Uterus (tissue), 4 donors: ENCODE measurements around the gene MMP17. TPM values are rescaled to one million over a fixed set of nuclear protein-coding genes. Genes with fewer than 3 reads are reported as not detected.

ENCODE experiments used
- DNase-seq, 2 donors: peaks; one replicate each; pipeline ENCODE4 v3.0.0-alpha.2; 2019 to 2020
- H3K27ac ChIP-seq, 2 donors: fragments of 200-600 bp; sonication (generic); 1 replicate in 1 of 2; 2 replicates in 1 of 2; pipeline ENCODE4 v1.5.1; 2016 to 2018
- H3K27me3 ChIP-seq, 2 donors: fragments of 200-600 bp; sonication (generic); one replicate each; pipeline ENCODE4 v1.5.1; 2018 to 2019; ENCODE audit warnings: control low read depth in 1 of 2
- H3K36me3 ChIP-seq, 2 donors: fragments of 200-600 bp; sonication (generic); one replicate each; pipeline ENCODE4 v1.5.1; 2019; ENCODE audit warnings: control low read depth in 1 of 2
- H3K4me1 ChIP-seq, 2 donors: fragments of 200-600 bp; sonication (generic); one replicate each; pipeline ENCODE4 v1.5.1; 2018 to 2019; ENCODE audit warnings: control low read depth in 1 of 2
- H3K4me3 ChIP-seq, 2 donors: fragments of 200-600 bp; sonication (generic); 1 replicate in 1 of 2; 2 replicates in 1 of 2; pipeline ENCODE4 v1.5.1; 2018 to 2019; ENCODE audit warnings: mild to moderate bottlenecking in 1 of 2
- H3K9me3 ChIP-seq, 2 donors: fragments of 200-600 bp; sonication (generic); one replicate each; pipeline ENCODE4 v1.5.1; 2019; ENCODE audit warnings: control low read depth in 1 of 2
- POLR2A ChIP-seq, 2 donors: fragments of 450-650 bp; IDR thresholded peaks; one replicate each; pipeline ENCODE4 v1.6.1; 2016; ENCODE audit warnings: antibody characterized with exemption in 2 of 2, mild to moderate bottlenecking in 1 of 2, moderate library complexity in 1 of 2
- intact Hi-C: fragments of 100-400 bp; cut with DNase I; formaldehyde crosslinking; loops from one replicate; pipeline ENCODE4 v1.15.1; 2023; ENCODE audit warnings: low total_unique reads
- total RNA-seq, 4 donors: library from RNA; depleted of rRNA in 3 of 4; stranded (reverse); fragments of >200 nt in 3 of 4; gene quantifications; one replicate each; pipeline versions ENCODE4 v1.1.0 to v1.2.4, GENCODE V29; 2014 to 2023
- TF ChIP-seq, protein P1 (sequence below), 4 experiments: fragments of 200-600 bp in 2 of 4; fragments of 450-650 bp in 2 of 4; sonication (generic) in 2 of 4; IDR thresholded peaks; one replicate each; pipeline ENCODE4 v1.5.1; 2016 to 2019; ENCODE audit warnings: antibody characterized with exemption in 4 of 4, mild to moderate bottlenecking in 2 of 4, moderate library complexity in 1 of 4
- donor health status: DM: yes; HTN: yes; CAD: no.

The MMP17 gene
- 10 to 100 TPM in 1 of 4 donors, 1 to 10 TPM in 2, under 1 TPM in 1; 0.26 to 17.4 (median 5.0) TPM for total RNA-seq

DNA sequence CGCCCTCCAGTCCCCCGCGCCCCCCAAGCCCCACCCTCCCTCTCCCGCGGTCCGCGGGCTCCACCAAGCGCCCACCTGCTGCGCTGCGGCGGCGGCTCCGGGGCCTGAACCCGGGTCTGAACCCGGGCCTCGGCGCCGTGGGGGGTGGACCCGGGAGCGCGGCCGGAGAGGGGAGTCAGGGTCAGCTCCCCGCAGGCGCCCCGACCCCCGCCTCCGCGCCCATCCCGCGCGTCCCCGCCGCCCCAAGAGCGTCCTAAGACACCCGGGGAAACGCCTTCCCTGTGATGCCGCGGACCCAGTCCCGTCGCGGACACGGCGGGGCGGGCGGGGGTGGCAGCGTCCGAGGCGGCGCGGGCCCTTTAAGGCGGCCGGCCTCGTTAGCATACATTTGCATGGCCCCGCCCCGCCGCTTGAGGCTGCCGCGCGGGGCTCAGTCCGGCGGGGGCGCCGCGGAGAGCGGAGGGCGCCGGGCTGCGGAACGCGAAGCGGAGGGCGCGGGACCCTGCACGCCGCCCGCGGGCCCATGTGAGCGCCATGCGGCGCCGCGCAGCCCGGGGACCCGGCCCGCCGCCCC lies at the start of gene MMP17:
Gene MMP17, plus strand, starts transcription at position 433 of the 574 bp plus-strand sequence. Its CDS starts 102 bp downstream, at position 535.
- no peak for TF ChIP-seq POLR2A (IDR thresholded peaks at IDR 0.05)
- TF ChIP-seq, protein P1, sequence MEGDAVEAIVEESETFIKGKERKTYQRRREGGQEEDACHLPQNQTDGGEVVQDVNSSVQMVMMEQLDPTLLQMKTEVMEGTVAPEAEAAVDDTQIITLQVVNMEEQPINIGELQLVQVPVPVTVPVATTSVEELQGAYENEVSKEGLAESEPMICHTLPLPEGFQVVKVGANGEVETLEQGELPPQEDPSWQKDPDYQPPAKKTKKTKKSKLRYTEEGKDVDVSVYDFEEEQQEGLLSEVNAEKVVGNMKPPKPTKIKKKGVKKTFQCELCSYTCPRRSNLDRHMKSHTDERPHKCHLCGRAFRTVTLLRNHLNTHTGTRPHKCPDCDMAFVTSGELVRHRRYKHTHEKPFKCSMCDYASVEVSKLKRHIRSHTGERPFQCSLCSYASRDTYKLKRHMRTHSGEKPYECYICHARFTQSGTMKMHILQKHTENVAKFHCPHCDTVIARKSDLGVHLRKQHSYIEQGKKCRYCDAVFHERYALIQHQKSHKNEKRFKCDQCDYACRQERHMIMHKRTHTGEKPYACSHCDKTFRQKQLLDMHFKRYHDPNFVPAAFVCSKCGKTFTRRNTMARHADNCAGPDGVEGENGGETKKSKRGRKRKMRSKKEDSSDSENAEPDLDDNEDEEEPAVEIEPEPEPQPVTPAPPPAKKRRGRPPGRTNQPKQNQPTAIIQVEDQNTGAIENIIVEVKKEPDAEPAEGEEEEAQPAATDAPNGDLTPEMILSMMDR (IDR thresholded peaks at IDR 0.05): no peak
- Histone ChIP-seq H3K36me3 (no peaks in the 10 kb centered on the region), H3K27ac (peak within 1 kb of the TSS; percentile 73 to 76), H3K27me3 (peaks cover 0 to 3% of the 10 kb centered on the region in 2 donors), H3K9me3 (no peaks in the 10 kb centered on the region), H3K4me3 (peak within 1 kb of the TSS; percentile 36 to 50), H3K4me1 (peaks cover 0 to 14% of the 10 kb centered on the region in 2 donors)
- intact Hi-C loops: no loop called here
- peak in 1 of 2 donors; percentile 41 for DNase-seq

DNA sequence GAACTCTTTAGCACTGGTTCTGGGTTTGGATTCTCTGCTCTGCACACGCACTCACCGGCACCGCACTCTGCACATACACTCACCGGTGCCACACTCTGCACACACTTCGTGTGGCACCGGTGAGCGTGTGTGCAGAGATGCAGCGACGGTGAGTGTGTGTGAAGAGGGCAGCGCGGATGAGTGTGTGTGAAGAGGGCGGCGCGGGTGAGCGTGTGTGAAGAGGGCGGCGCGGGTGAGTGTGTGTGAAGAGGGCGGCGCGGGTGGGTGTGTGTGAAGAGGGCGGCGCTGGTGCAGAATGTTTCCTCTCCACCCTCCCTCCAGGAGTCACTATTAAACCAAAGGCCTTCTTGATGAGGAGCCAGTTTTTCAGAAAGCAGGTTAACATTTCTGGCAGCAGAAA lies 49.2 kb upstream of the MMP17 start:
- no peaks in the 10 kb centered on the region for H3K36me3 ChIP-seq
- DNase-seq: no peak
- TF ChIP-seq, protein P1 (IDR thresholded peaks at IDR 0.05): no peak
- TF ChIP-seq POLR2A (IDR thresholded peaks at IDR 0.05): no peak
- no peaks in the 10 kb centered on the region for H3K27me3 ChIP-seq
- intact Hi-C loops: no loop called here
- H3K27ac ChIP-seq: no peak overlapping the region
- H3K9me3 ChIP-seq: no peaks in the 10 kb centered on the region
- H3K4me3 ChIP-seq: no peak overlapping the region
- no peaks in the 10 kb centered on the region for H3K4me1 ChIP-seq

- no peaks in the 10 kb centered on the region for H3K36me3 ChIP-seq
- DNase-seq: no peak
- H3K9me3 ChIP-seq: no peaks in the 10 kb centered on the region
- H3K27me3 ChIP-seq: no peaks in the 10 kb centered on the region
- no peak overlapping the region for H3K27ac ChIP-seq
- no peaks in the 10 kb centered on the region for H3K4me1 ChIP-seq
- intact Hi-C loops: no loop called here
- no peak for TF ChIP-seq POLR2A (IDR thresholded peaks at IDR 0.05)
- TF ChIP-seq, protein P1 (IDR thresholded peaks at IDR 0.05): no peak
- H3K4me3 ChIP-seq: no peak overlapping the region
These were observed 46.1 kb upstream of the MMP17 start for GRCh38 chr12:131782061-131782460.

- H3K4me1 ChIP-seq: no peaks in the 10 kb centered on the region
- H3K27ac ChIP-seq: no peak overlapping the region
- H3K9me3 ChIP-seq: no peaks in the 10 kb centered on the region
- intact Hi-C loops: no loop called here
- TF ChIP-seq POLR2A (IDR thresholded peaks at IDR 0.05): no peak
- TF ChIP-seq, protein P1 (IDR thresholded peaks at IDR 0.05): no peak
- H3K36me3 ChIP-seq: no peaks in the 10 kb centered on the region
- H3K4me3 ChIP-seq: no peak overlapping the region
- DNase-seq: no peak
- no peaks in the 10 kb centered on the region for H3K27me3 ChIP-seq
These were observed 44.2 kb upstream of the MMP17 start for GRCh38 chr12:131783915-131784541.
